ENCODE results near the gene SORL1-AS1.

Gene SORL1-AS1

GRCh38 chr11:121465709-121466062 is 12.9 kb upstream of the SORL1-AS1 start:
- peaks cover 16% of the 10 kb centered on the region for H3K36me3 Mint-ChIP-seq
- peak overlapping the region; percentile 88 to 99 (median 90) for H3K4me3 Mint-ChIP-seq
- H3K27me3 Mint-ChIP-seq, result no peaks in the 10 kb centered on the region
- DNase-seq, result no peak
- H3K27ac Mint-ChIP-seq, result peak overlapping the region; percentile 93 to 99 (median 94)
- peaks cover 41 to 97% (median 81%) of the 10 kb centered on the region in 4 donors for H3K4me1 Mint-ChIP-seq
- Histone ChIP-seq H3K27ac (ENCODE audit: insufficient read depth, low read length, poor library complexity, severe bottlenecking) (peak overlapping the region; percentile 68), H3K4me3 (ENCODE audit: low read depth, low read length) (peak overlapping the region; percentile 68), H3K36me3 (ENCODE audit: control insufficient read depth, insufficient read depth, low read length) (peaks cover 18% of the 10 kb centered on the region), H3K27me3 (ENCODE audit: control insufficient read depth, insufficient read depth, low read length) (no peaks in the 10 kb centered on the region), H3K9me3 (ENCODE audit: control insufficient read depth in 2 of 2, low read length in 2 of 2) (no peaks in the 10 kb centered on the region), H3K4me1 (ENCODE audit: control insufficient read depth, insufficient read depth, low read length, poor library complexity, severe bottlenecking) (peaks cover 84% of the 10 kb centered on the region)
- H3K9me3 Mint-ChIP-seq, result no peaks in the 10 kb centered on the region
- no peak for ATAC-seq (ENCODE audit: low read depth in 2 of 2)

- Histone ChIP-seq H3K27ac (ENCODE audit: insufficient read depth, low read length, poor library complexity, severe bottlenecking) (peak overlapping the region; percentile 81), H3K27me3 (ENCODE audit: control insufficient read depth, insufficient read depth, low read length) (no peaks in the 10 kb centered on the region), H3K4me1 (ENCODE audit: control insufficient read depth, insufficient read depth, low read length, poor library complexity, severe bottlenecking) (peaks cover 96% of the 10 kb centered on the region), H3K36me3 (ENCODE audit: control insufficient read depth, insufficient read depth, low read length) (peaks cover 5% of the 10 kb centered on the region), H3K4me3 (ENCODE audit: low read depth, low read length) (peak overlapping the region; percentile 71), H3K9me3 (ENCODE audit: control insufficient read depth in 2 of 2, low read length in 2 of 2) (no peaks in the 10 kb centered on the region)
- peaks cover 46 to 100% (median 84%) of the 10 kb centered on the region in 4 donors for H3K4me1 Mint-ChIP-seq
- no peaks in the 10 kb centered on the region for H3K27me3 Mint-ChIP-seq
- H3K36me3 Mint-ChIP-seq, result peaks cover 8% of the 10 kb centered on the region
- no peaks in the 10 kb centered on the region for H3K9me3 Mint-ChIP-seq
- ATAC-seq (ENCODE audit: low read depth in 2 of 2), result peak; percentile 74 to 80
- H3K27ac Mint-ChIP-seq, result peak overlapping the region; percentile 85 to 99 (median 93)
- H3K4me3 Mint-ChIP-seq, result peak overlapping the region; percentile 67 to 99 (median 87)
- DNase-seq, result peak; percentile 46 to 87 (median 54)
Observed at GRCh38 chr11:121464352-121464946, 11.7 kb upstream of the SORL1-AS1 start.

GRCh38 chr11:121463689-121464335 is 11.0 kb upstream of the SORL1-AS1 start:
- Histone ChIP-seq H3K36me3 (ENCODE audit: control insufficient read depth, insufficient read depth, low read length) (no peaks in the 10 kb centered on the region), H3K27ac (ENCODE audit: insufficient read depth, low read length, poor library complexity, severe bottlenecking) (peak overlapping the region; percentile 81), H3K9me3 (ENCODE audit: control insufficient read depth in 2 of 2, low read length in 2 of 2) (no peaks in the 10 kb centered on the region), H3K27me3 (ENCODE audit: control insufficient read depth, insufficient read depth, low read length) (no peaks in the 10 kb centered on the region), H3K4me1 (ENCODE audit: control insufficient read depth, insufficient read depth, low read length, poor library complexity, severe bottlenecking) (peaks cover 98% of the 10 kb centered on the region), H3K4me3 (ENCODE audit: low read depth, low read length) (peak overlapping the region; percentile 71)
- Mint-ChIP-seq H3K27me3 (no peaks in the 10 kb centered on the region), H3K27ac (peak overlapping the region; percentile 85 to 99 (median 93)), H3K4me3 (peak overlapping the region; percentile 67 to 99 (median 87)), H3K4me1 (peaks cover 45 to 100% (median 85%) of the 10 kb centered on the region in 4 donors), H3K9me3 (no peaks in the 10 kb centered on the region), H3K36me3 (peaks cover 12% of the 10 kb centered on the region)
- ATAC-seq (ENCODE audit: low read depth in 2 of 2), result no peak
- no peak for DNase-seq

- Mint-ChIP-seq H3K9me3 (no peaks in the 10 kb centered on the region), H3K4me1 (peaks cover 53 to 100% (median 91%) of the 10 kb centered on the region in 4 donors), H3K4me3 (peak overlapping the region; percentile 67 to 99 (median 87)), H3K27me3 (no peaks in the 10 kb centered on the region), H3K36me3 (peaks cover 25% of the 10 kb centered on the region), H3K27ac (peak overlapping the region; percentile 85 to 99 (median 93))
- Histone ChIP-seq H3K27ac (ENCODE audit: insufficient read depth, low read length, poor library complexity, severe bottlenecking) (peak overlapping the region; percentile 81), H3K36me3 (ENCODE audit: control insufficient read depth, insufficient read depth, low read length) (no peaks in the 10 kb centered on the region), H3K4me3 (ENCODE audit: low read depth, low read length) (peak overlapping the region; percentile 60), H3K9me3 (ENCODE audit: control insufficient read depth in 2 of 2, low read length in 2 of 2) (no peaks in the 10 kb centered on the region), H3K27me3 (ENCODE audit: control insufficient read depth, insufficient read depth, low read length) (no peaks in the 10 kb centered on the region), H3K4me1 (ENCODE audit: control insufficient read depth, insufficient read depth, low read length, poor library complexity, severe bottlenecking) (peaks cover 99% of the 10 kb centered on the region)
- DNase-seq (no peak), ATAC-seq (ENCODE audit: low read depth in 2 of 2) (no peak)
Observed at GRCh38 chr11:121461843-121462242, 9.1 kb upstream of the SORL1-AS1 start.

- Mint-ChIP-seq H3K4me1 (peaks cover 54 to 100% (median 90%) of the 10 kb centered on the region in 4 donors), H3K4me3 (peak overlapping the region; percentile 67 to 99 (median 87)), H3K27me3 (no peaks in the 10 kb centered on the region), H3K27ac (peak overlapping the region; percentile 85 to 99 (median 93)), H3K9me3 (no peaks in the 10 kb centered on the region), H3K36me3 (peaks cover 25% of the 10 kb centered on the region)
- H3K9me3 ChIP-seq (ENCODE audit: control insufficient read depth in 2 of 2, low read length in 2 of 2), result no peaks in the 10 kb centered on the region
- ATAC-seq (ENCODE audit: low read depth in 2 of 2), result no peak
- DNase-seq, result no peak
- H3K4me3 ChIP-seq (ENCODE audit: low read depth, low read length), result peak overlapping the region; percentile 60
- no peaks in the 10 kb centered on the region for H3K27me3 ChIP-seq (ENCODE audit: control insufficient read depth, insufficient read depth, low read length)
- H3K27ac ChIP-seq (ENCODE audit: insufficient read depth, low read length, poor library complexity, severe bottlenecking), result peak overlapping the region; percentile 81
- H3K4me1 ChIP-seq (ENCODE audit: control insufficient read depth, insufficient read depth, low read length, poor library complexity, severe bottlenecking), result peaks cover 99% of the 10 kb centered on the region
- no peaks in the 10 kb centered on the region for H3K36me3 ChIP-seq (ENCODE audit: control insufficient read depth, insufficient read depth, low read length)
Observed at GRCh38 chr11:121460941-121461514, 8.3 kb upstream of the SORL1-AS1 start.

GRCh38 chr11:121459413-121460017 is 6.7 kb upstream of the SORL1-AS1 start:
- H3K27ac ChIP-seq (ENCODE audit: insufficient read depth, low read length, poor library complexity, severe bottlenecking), result peak overlapping the region; percentile 81

GRCh38 chr11:121458551-121458950 is 5.8 kb upstream of the SORL1-AS1 start:
- no peaks in the 10 kb centered on the region for H3K27me3 Mint-ChIP-seq

More at GRCh38 chr11:121459413-121460017, 6.7 kb upstream of the SORL1-AS1 start:
- Mint-ChIP-seq H3K36me3 (peaks cover 37% of the 10 kb centered on the region), H3K9me3 (no peaks in the 10 kb centered on the region), H3K27me3 (no peaks in the 10 kb centered on the region), H3K27ac (peak overlapping the region; percentile 91 to 99 (median 93)), H3K4me3 (peak overlapping the region; percentile 56 to 100 (median 92)), H3K4me1 (peaks cover 47 to 100% (median 90%) of the 10 kb centered on the region in 4 donors)
- Histone ChIP-seq H3K4me3 (ENCODE audit: low read depth, low read length) (peak overlapping the region; percentile 72), H3K9me3 (ENCODE audit: control insufficient read depth in 2 of 2, low read length in 2 of 2) (no peaks in the 10 kb centered on the region), H3K4me1 (ENCODE audit: control insufficient read depth, insufficient read depth, low read length, poor library complexity, severe bottlenecking) (peaks cover 99% of the 10 kb centered on the region), H3K27me3 (ENCODE audit: control insufficient read depth, insufficient read depth, low read length) (no peaks in the 10 kb centered on the region), H3K36me3 (ENCODE audit: control insufficient read depth, insufficient read depth, low read length) (no peaks in the 10 kb centered on the region)
- peak; percentile 25 to 86 (median 67) for DNase-seq
- ATAC-seq (ENCODE audit: low read depth in 2 of 2), result peak; percentile 50 to 65

More at GRCh38 chr11:121458551-121458950, 5.8 kb upstream of the SORL1-AS1 start:
- Histone ChIP-seq H3K36me3 (ENCODE audit: control insufficient read depth, insufficient read depth, low read length) (peaks cover 4% of the 10 kb centered on the region), H3K4me1 (ENCODE audit: control insufficient read depth, insufficient read depth, low read length, poor library complexity, severe bottlenecking) (peaks cover 99% of the 10 kb centered on the region), H3K4me3 (ENCODE audit: low read depth, low read length) (peak overlapping the region; percentile 72), H3K27ac (ENCODE audit: insufficient read depth, low read length, poor library complexity, severe bottlenecking) (peak overlapping the region; percentile 81), H3K9me3 (ENCODE audit: control insufficient read depth in 2 of 2, low read length in 2 of 2) (no peaks in the 10 kb centered on the region), H3K27me3 (ENCODE audit: control insufficient read depth, insufficient read depth, low read length) (no peaks in the 10 kb centered on the region)
- Mint-ChIP-seq H3K4me1 (peaks cover 37 to 100% (median 88%) of the 10 kb centered on the region in 4 donors), H3K36me3 (peaks cover 41% of the 10 kb centered on the region), H3K4me3 (peak overlapping the region; percentile 56 to 100 (median 92)), H3K9me3 (no peaks in the 10 kb centered on the region), H3K27ac (peak overlapping the region; percentile 91 to 99 (median 93))
- no peak for ATAC-seq (ENCODE audit: low read depth in 2 of 2)
- DNase-seq, result no peak

Measured in CD4-positive, CD25-positive, alpha-beta regulatory T cell (primary cell).